Muscle layer of colon (tissue), 2 donors: Measurements from ENCODE around the gene BRAT1.

Source experiments
- H3K27ac ChIP-seq: one replicate; pipeline ENCODE4 v1.7.0; 2013; ENCODE audit warnings: low read depth, mild to moderate bottlenecking, low read length, moderate library complexity
- H3K27me3 ChIP-seq, 2 donors: one replicate each; pipeline ENCODE4 v1.7.0; 2013; ENCODE audit warnings: low read length in 2 of 2, mild to moderate bottlenecking in 2 of 2; ENCODE audit not compliant: insufficient read depth in 2 of 2, control insufficient read depth in 1 of 2
- H3K36me3 ChIP-seq: one replicate; pipeline ENCODE4 v1.7.0; 2013; ENCODE audit warnings: mild to moderate bottlenecking, low read length; ENCODE audit not compliant: insufficient read depth
- H3K4me1 ChIP-seq: one replicate; pipeline ENCODE4 v1.7.0; 2013; ENCODE audit warnings: mild to moderate bottlenecking, low read length; ENCODE audit not compliant: insufficient read depth
- H3K4me3 ChIP-seq, 2 donors: one replicate each; pipeline ENCODE4 v1.7.0; 2013; ENCODE audit warnings: low read length in 2 of 2, low read depth in 1 of 2, mild to moderate bottlenecking in 1 of 2, moderate library complexity in 1 of 2
- H3K9ac ChIP-seq: one replicate; pipeline ENCODE4 v1.7.0; 2013; ENCODE audit warnings: low read length
- H3K9me3 ChIP-seq: one replicate; pipeline ENCODE4 v1.7.0; 2013; ENCODE audit warnings: mild to moderate bottlenecking, low read length
- donor health status: abdominal sarcoma.
- donor health status: Adenocarcinoma of cecum.

The BRAT1 gene

GRCh38 chr7:2507917-2508306 lies 47.4 kb downstream of the BRAT1 start:
- H3K36me3 ChIP-seq, result no peaks in the 10 kb centered on the region
- H3K9ac ChIP-seq, result no peak overlapping the region
- H3K27ac ChIP-seq, result no peak overlapping the region
- no peak overlapping the region for H3K4me3 ChIP-seq
- no peaks in the 10 kb centered on the region for H3K4me1 ChIP-seq
- no peaks in the 10 kb centered on the region for H3K9me3 ChIP-seq
- no peaks in the 10 kb centered on the region for H3K27me3 ChIP-seq

- no peak overlapping the region for H3K9ac ChIP-seq
- H3K4me1 ChIP-seq, result no peaks in the 10 kb centered on the region
- no peak overlapping the region for H3K4me3 ChIP-seq
- no peaks in the 10 kb centered on the region for H3K27me3 ChIP-seq
- H3K27ac ChIP-seq, result no peak overlapping the region
- H3K36me3 ChIP-seq, result no peaks in the 10 kb centered on the region
- no peaks in the 10 kb centered on the region for H3K9me3 ChIP-seq
Measured at GRCh38 chr7:2507208-2507916, 48.0 kb downstream of the BRAT1 start.

DNA sequence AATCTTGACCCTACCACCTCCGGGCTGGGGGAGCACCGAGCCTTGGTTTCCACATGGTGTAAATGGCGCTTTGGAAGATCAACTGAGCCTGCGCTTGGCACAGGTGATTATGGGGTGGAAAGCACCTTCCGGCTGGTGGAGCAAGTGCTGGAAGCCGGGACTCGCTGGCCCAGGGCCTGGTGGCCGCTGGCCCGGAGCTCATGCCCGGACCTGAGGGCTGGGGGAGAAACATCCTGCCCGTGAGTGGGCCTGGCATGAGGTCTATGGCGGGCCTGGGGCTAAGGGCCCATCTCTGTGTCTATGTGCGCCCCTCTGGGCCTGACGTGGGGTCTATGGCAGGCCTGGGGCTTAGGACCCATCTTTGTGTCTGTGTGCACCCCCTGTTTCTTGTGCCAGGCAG lies 49.9 kb downstream of the BRAT1 start:
- Histone ChIP-seq H3K27ac (no peak overlapping the region), H3K9me3 (no peaks in the 10 kb centered on the region), H3K36me3 (no peaks in the 10 kb centered on the region), H3K27me3 (no peaks in the 10 kb centered on the region), H3K4me1 (no peaks in the 10 kb centered on the region), H3K9ac (no peak overlapping the region), H3K4me3 (no peak overlapping the region)

- Histone ChIP-seq H3K36me3 (no peaks in the 10 kb centered on the region), H3K9me3 (no peaks in the 10 kb centered on the region), H3K4me3 (no peak overlapping the region), H3K4me1 (no peaks in the 10 kb centered on the region), H3K9ac (no peak overlapping the region), H3K27me3 (no peaks in the 10 kb centered on the region), H3K27ac (no peak overlapping the region)
Measured at GRCh38 chr7:2504889-2505375, 50.4 kb downstream of the BRAT1 start.

DNA sequence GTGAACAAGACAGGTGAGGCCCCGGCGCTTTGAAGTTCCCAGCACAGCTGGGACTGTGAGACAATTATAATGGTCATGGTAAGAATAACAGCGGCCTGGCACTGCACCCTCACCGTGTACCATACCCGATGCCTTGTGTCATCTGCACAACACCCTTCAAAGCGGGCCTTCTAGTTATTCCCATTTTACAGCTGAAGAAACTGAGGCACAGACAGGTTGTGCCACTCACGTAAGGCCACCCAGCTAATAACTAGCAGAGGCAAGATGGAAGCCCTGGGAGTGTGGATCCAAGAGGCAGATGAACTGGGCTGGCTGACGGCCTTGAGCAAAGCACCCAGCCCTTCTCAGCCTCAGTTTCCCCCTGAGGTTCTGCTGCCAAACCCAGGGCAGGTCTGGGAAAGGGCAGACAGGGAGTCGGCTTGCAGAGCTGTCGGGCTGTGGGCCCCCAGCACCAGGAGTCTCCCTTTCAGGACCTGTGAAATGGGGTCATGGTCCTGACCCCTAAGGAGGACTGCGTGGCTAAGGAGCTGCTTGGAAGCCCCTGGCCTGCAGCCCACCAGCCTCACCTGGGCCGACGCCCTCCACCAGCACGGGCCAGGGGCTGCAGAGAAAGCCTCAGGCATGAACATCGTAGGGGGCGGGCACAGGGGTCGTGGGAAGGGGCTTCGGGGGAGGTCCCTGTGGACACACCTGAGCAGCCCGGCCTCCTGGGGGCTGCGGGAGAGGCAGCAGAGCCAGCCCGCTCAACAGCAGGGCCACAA lies 51.0 kb downstream of the BRAT1 start:
- Histone ChIP-seq H3K9ac (no peak overlapping the region), H3K4me1 (no peaks in the 10 kb centered on the region), H3K9me3 (no peaks in the 10 kb centered on the region), H3K27me3 (no peaks in the 10 kb centered on the region), H3K4me3 (no peak overlapping the region), H3K36me3 (no peaks in the 10 kb centered on the region), H3K27ac (no peak overlapping the region)

- Histone ChIP-seq H3K27ac (no peak overlapping the region), H3K4me3 (no peak overlapping the region), H3K9ac (no peak overlapping the region), H3K36me3 (no peaks in the 10 kb centered on the region), H3K27me3 (peaks cover 0 to 7% of the 10 kb centered on the region in 2 donors), H3K9me3 (no peaks in the 10 kb centered on the region), H3K4me1 (no peaks in the 10 kb centered on the region)
Measured at GRCh38 chr7:2503056-2503941, 52.0 kb downstream of the BRAT1 start.

- H3K4me3 ChIP-seq, result no peak overlapping the region
- H3K4me1 ChIP-seq, result no peaks in the 10 kb centered on the region
- H3K27me3 ChIP-seq, result peaks cover 0 to 11% of the 10 kb centered on the region in 2 donors
- H3K9me3 ChIP-seq, result no peaks in the 10 kb centered on the region
- no peak overlapping the region for H3K9ac ChIP-seq
- no peak overlapping the region for H3K27ac ChIP-seq
- H3K36me3 ChIP-seq, result no peaks in the 10 kb centered on the region
Measured at GRCh38 chr7:2502647-2502966, 52.7 kb downstream of the BRAT1 start.

DNA sequence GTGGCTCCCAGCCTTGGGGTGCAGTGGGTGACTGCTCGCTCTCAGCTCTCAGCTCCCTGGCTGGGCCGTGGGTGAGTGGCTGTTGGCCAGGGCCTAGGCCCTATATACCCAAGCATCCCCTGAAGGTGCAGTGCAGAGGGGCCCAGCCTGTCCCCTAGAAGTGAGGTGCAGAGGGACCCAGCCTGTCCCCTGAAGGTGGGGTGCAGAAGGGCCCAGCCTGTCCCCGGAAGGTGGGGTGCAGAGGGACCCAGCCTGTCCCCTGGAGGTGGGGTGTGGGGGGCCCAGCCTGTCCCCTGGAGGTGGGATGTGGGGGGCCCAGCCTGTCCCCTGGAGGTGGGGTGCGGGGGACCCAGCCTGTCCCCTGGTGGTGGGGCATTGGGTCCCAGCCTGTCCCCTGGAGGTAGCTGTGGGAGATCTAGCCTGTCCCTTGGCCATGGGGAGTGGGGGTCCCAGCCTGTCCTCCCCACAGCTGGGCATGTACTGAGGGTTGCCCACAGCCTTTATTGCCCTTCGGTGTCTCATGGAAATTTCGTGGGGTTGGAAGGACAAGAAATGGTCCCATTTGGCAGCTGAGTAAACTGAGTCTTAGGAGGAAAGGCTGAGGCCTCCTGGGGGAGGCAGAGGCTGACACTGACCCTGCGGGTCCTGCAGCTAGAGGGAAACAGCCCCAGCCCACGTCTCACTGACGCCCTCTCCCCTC lies 53.2 kb downstream of the BRAT1 start:
- Histone ChIP-seq H3K4me1 (no peaks in the 10 kb centered on the region), H3K9me3 (no peaks in the 10 kb centered on the region), H3K9ac (no peak overlapping the region), H3K4me3 (no peak overlapping the region), H3K27me3 (peaks cover 0 to 16% of the 10 kb centered on the region in 2 donors), H3K27ac (no peak overlapping the region), H3K36me3 (no peaks in the 10 kb centered on the region)

DNA sequence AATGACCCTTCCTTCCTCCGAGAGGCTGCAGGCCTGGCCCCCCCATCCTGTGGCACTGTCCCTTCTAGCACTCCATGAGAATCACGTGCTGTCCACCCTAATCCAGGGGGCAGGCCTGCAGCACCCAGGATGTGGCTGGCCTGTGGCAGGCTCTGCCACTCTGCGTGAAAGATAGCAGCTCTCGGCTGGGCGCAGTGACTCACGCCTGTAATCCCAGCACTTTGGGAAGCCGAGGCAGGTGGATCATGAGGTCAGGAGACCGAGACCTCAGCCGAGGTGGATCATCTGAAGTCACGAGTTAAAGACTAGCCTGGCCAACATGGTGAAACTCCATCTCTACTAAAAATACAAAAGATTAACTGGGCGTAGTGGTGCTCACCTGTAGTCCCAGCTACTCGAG lies 54.6 kb downstream of the BRAT1 start:
- no peak overlapping the region for H3K9ac ChIP-seq
- H3K27ac ChIP-seq, result no peak overlapping the region
- H3K9me3 ChIP-seq, result no peaks in the 10 kb centered on the region
- peaks cover 0 to 17% of the 10 kb centered on the region in 2 donors for H3K27me3 ChIP-seq
- no peak overlapping the region for H3K4me3 ChIP-seq
- H3K4me1 ChIP-seq, result no peaks in the 10 kb centered on the region
- no peaks in the 10 kb centered on the region for H3K36me3 ChIP-seq

DNA sequence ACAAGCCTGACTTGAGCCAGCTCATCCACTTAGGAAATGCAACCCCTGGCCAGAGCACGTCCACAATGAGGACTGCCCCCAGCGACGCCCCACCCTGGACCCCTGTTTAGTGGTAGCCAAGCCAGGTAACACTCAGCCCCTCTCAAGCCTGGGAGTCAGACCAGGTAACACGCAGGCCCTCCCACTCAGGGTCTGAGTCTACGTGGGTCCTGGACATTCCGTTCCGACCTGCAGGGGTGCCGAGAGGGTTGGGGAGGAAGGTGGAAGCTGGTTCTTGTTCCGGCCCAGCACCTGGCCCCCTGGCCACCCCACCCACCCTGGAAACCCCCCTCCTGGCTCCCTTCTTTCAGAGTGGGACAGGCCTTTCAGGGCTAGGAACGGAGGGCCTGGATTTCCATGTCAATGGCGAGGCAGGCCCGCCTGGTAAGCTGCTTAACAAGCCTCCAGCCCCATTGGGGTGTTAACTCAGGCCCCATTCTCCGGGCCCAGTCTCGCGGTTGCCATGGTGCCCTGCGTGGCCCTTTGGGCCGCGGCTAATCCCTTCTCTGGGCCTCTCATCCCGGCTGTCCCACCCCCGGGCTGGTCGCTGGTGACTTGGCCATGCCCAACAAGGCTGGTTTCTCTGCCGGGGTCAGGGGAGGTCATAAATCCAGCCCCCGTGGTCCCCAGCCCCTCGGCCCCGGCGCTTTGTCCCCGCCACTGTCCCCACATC lies 55.4 kb downstream of the BRAT1 start:
- no peaks in the 10 kb centered on the region for H3K4me1 ChIP-seq
- H3K36me3 ChIP-seq, result no peaks in the 10 kb centered on the region
- H3K9me3 ChIP-seq, result no peaks in the 10 kb centered on the region
- peaks cover 0 to 20% of the 10 kb centered on the region in 2 donors for H3K27me3 ChIP-seq
- no peak overlapping the region for H3K4me3 ChIP-seq
- H3K27ac ChIP-seq, result no peak overlapping the region
- no peak overlapping the region for H3K9ac ChIP-seq
